GM12878 (cell line): ENCODE measurements around the gene NFILZ. TPM values are rescaled to one million over a fixed set of nuclear protein-coding genes. Genes with fewer than 3 reads are reported as not detected.

Experiments used
- ATAC-seq: fragments of 200-7000 bp; cut with Tn5 transposase; 3 replicates; pipeline ENCODE4 v1.9.1; 2020; ENCODE audit warnings: mild to moderate bottlenecking, moderate library complexity
- BruUV-seq: library from RNA; stranded (reverse); fragments of 400-500 nt; replicated peaks from 2 replicates; lab custom pipeline; 2021; lab: Mats Ljungman, UMichigan
- CTCF ChIA-PET: fragments of 300-600 bp; sonication (Branson Sonifier 250); formaldehyde crosslinking; extraction: SDS; loops from one replicate; lab custom pipeline; 2021; ENCODE audit warnings: inconsistent platforms; lab: Yijun Ruan, JAX
- POLR2A ChIA-PET: fragments of 350-600 bp; formaldehyde crosslinking; extraction: SDS; loops from one replicate; lab custom pipeline; 2021; ENCODE audit warnings: inconsistent platforms; lab: Charles Lee
- RAD21 ChIA-PET: fragments of 300-600 bp; sonication (Branson Sonifier 250); formaldehyde crosslinking; loops from one replicate; lab custom pipeline; 2023; ENCODE audit warnings: antibody characterized with exemption; ENCODE audit not compliant: unreplicated experiment; lab: Charles Lee
- SMC1A ChIA-PET: fragments of 300-600 bp; sonication (Branson Sonifier 250); formaldehyde crosslinking; loops from one replicate; lab custom pipeline; 2023; ENCODE audit not compliant: unreplicated experiment, uncharacterized antibody; lab: Charles Lee
- DNase-seq: peaks from one replicate; pipeline ENCODE4 v3.0.0-alpha.2; 2011; ENCODE audit warnings: low read depth, low spot score
- FAIRE-seq: peaks from 3 replicates; lab custom pipeline; 2011; peaks lifted over from hg19 to GRCh38; lab: Jason Lieb, UNC
- H2AFZ ChIP-seq: 2 replicates; pipeline ENCODE4 v1.6.0; 2011; ENCODE audit warnings: low read depth, low read length, control low read depth; ENCODE audit not compliant: control insufficient read depth
- H3K27ac ChIP-seq: 2 replicates; pipeline ENCODE4 v1.5.1; 2011; ENCODE audit warnings: control low read depth; ENCODE audit not compliant: control insufficient read depth, insufficient read depth
- H3K27me3 ChIP-seq, 2 experiments: replicated peaks in 1 of 2; 2 replicates each; pipeline versions ENCODE4 v1.6.0 to v1.6.1; 2011; ENCODE audit warnings: low read length in 1 of 2; ENCODE audit not compliant: control insufficient read depth in 2 of 2, insufficient read depth in 2 of 2
- H3K36me3 ChIP-seq, 2 experiments: 2 replicates each; pipeline ENCODE4 v1.5.1; 2011; ENCODE audit warnings: low read length in 1 of 2; ENCODE audit not compliant: control insufficient read depth in 2 of 2, insufficient read depth in 2 of 2
- H3K4me1 ChIP-seq: 2 replicates; pipeline ENCODE4 v1.6.1; 2011; ENCODE audit warnings: mild to moderate bottlenecking, low read length, moderate library complexity, mixed read lengths; ENCODE audit not compliant: control insufficient read depth, insufficient read depth
- H3K4me2 ChIP-seq: 2 replicates; pipeline ENCODE4 v1.6.0; 2011; ENCODE audit warnings: control low read depth; ENCODE audit not compliant: control insufficient read depth, insufficient read depth
- H3K4me3 ChIP-seq: fragments of 200-600 bp; sonication (generic); 2 replicates; pipeline ENCODE4 v1.5.1; 2016
- H3K79me2 ChIP-seq: 2 replicates; pipeline ENCODE4 v1.6.0; 2011; ENCODE audit warnings: low read length; ENCODE audit not compliant: control insufficient read depth, insufficient read depth
- H3K9ac ChIP-seq: 2 replicates; pipeline ENCODE4 v1.8.0; 2011; ENCODE audit warnings: low read length, control low read depth, mixed read lengths; ENCODE audit not compliant: control insufficient read depth, insufficient read depth
- H3K9me3 ChIP-seq: replicated peaks from 3 replicates; pipeline ENCODE4 v1.5.1; 2011; ENCODE audit warnings: mild to moderate bottlenecking, low read length; ENCODE audit not compliant: control insufficient read depth, insufficient read depth
- H4K20me1 ChIP-seq: 2 replicates; pipeline ENCODE4 v1.6.0; 2011; ENCODE audit not compliant: control insufficient read depth, insufficient read depth
- ATF2 ChIP-seq: IDR thresholded peaks from 2 replicates; pipeline ENCODE4 v1.6.1; 2012; ENCODE audit warnings: low read length, inconsistent platforms
- ATF3 ChIP-seq: IDR thresholded peaks from 2 replicates; pipeline ENCODE4 v1.6.1; 2011; ENCODE audit warnings: low read depth, mild to moderate bottlenecking, low read length, moderate library complexity, borderline replicate concordance; ENCODE audit errors: extremely low read depth
- BACH1 ChIP-seq: fragments of 450-650 bp; IDR thresholded peaks from 2 replicates; pipeline ENCODE4 v1.6.1; 2017; ENCODE audit warnings: mild to moderate bottlenecking, borderline replicate concordance
- E4F1 ChIP-seq: fragments of 450-650 bp; IDR thresholded peaks from 2 replicates; pipeline ENCODE4 v1.6.1; 2018; ENCODE audit warnings: borderline replicate concordance, mild to moderate bottlenecking; ENCODE audit not compliant: partially characterized antibody
- TAF1 ChIP-seq: IDR thresholded peaks from 2 replicates; pipeline ENCODE4 v1.6.1; 2011; ENCODE audit warnings: mild to moderate bottlenecking, low read depth, low read length, borderline replicate concordance
- WGBS: methylation state at CpG from one replicate; pipeline ENCODE4 v1.1.6; 2016; ENCODE audit warnings: low lambda C conversion rate; ENCODE audit not compliant: insufficient replicate concordance, insufficient coverage; ENCODE audit errors: missing lambda C conversion rate; 5-methylcytosine and 5-hydroxymethylcytosine counted together
- in situ Hi-C: fragments of 300-500 bp; cut with MboI; formaldehyde crosslinking; loops from 9 replicates; pipeline ENCODE4 v1.14.3; 2018; ENCODE audit warnings: mixed read lengths
- intact Hi-C: fragments of 100-400 bp; cut with micrococcal nuclease; formaldehyde crosslinking; loops from one replicate; pipeline ENCODE4 v1.14.2; 2022; ENCODE audit not compliant: unreplicated experiment
- polyA plus RNA-seq, 11 experiments: library from polyadenylated mRNA; depleted of rRNA in 4 of 11; unstranded in 6 of 11; stranded (reverse) in 5 of 11; fragments of >200 nt; fragmentation: Nextera tagmentation in 4 of 11; fragmentation: Illumina TruSeq in 1 of 11; extraction: Ambion mirVana in 4 of 11; extraction: Trizol in 1 of 11; gene quantifications; 1 replicate in 1 of 11; 2 replicates in 10 of 11; pipeline versions ENCODE4 v1.2.1 to v1.2.3, GENCODE V29; 2011 to 2016; ENCODE audit warnings: inconsistent platforms in 2 of 11, missing spikeins in 2 of 11, low read depth in 1 of 11
- total RNA-seq, 4 experiments: library from RNA; depleted of rRNA in 3 of 4; stranded (reverse); fragments of >200 nt in 3 of 4; fragmentation: Illumina TruSeq in 1 of 4; extraction: Trizol in 1 of 4; gene quantifications; 2 replicates each; pipeline versions ENCODE4 v1.2.1 to v1.2.3, GENCODE V29; 2013 to 2021

Gene NFILZ
- total and polyA plus RNA-seq, 10 of the 15 experiments (the other 5 are each of a cell fraction or from before 2014, with no cell fraction given), result not detected

- Histone ChIP-seq H3K9ac (no peak overlapping the region), H3K9me3 (no peaks in the 10 kb centered on the region), H4K20me1 (no peaks in the 10 kb centered on the region), H3K4me3 (no peak overlapping the region), H3K4me1 (no peaks in the 10 kb centered on the region), H2AFZ (no peak overlapping the region), H3K36me3 (no peaks in the 10 kb centered on the region), H3K27me3 (no peaks in the 10 kb centered on the region), H3K79me2 (no peaks in the 10 kb centered on the region), H3K27ac (no peak overlapping the region), H3K4me2 (no peak overlapping the region)
- no peak for DNase-seq
- intact Hi-C loops (no loop called here), in situ Hi-C loops (no loop called here)
- no peak for FAIRE-seq
- ATAC-seq, result no peak
- 2% methylated on average over 4 of the region's 4 CpGs for WGBS
- RAD21 ChIA-PET, result no interaction called here
- no peak for TF ChIP-seq E4F1
- no peak for TF ChIP-seq TAF1
- TF ChIP-seq BACH1, result no peak
- no peak for TF ChIP-seq ATF2
- no peak for TF ChIP-seq ATF3
- no TSS peak for BruUV-seq
- CTCF ChIA-PET, result interaction anchor here (0.8 kb wide), 1 partner anchor 13 kb away, joined by 4 read pairs; no protein-coding TSS in a partner anchor
- SMC1A ChIA-PET, result interaction anchor here (1.5 kb wide), 1 partner anchor 76 kb away, joined by 7 read pairs; no protein-coding TSS in a partner anchor
- POLR2A ChIA-PET, result no interaction called here
These were observed 12.4 kb upstream of the NFILZ start for GRCh38 chr19:8617984-8618383.
